Mucosa of descending colon (tissue), 3 donors: ENCODE data around the gene VRK2. TPM values are rescaled to one million over a fixed set of nuclear protein-coding genes. Genes with fewer than 3 reads are reported as not detected.

Experiments used
- ATAC-seq: fragments of 200-7000 bp; cut with Tn5 transposase; one replicate; pipeline ENCODE4 v1.9.1; 2020; ENCODE audit warnings: mild to moderate bottlenecking, moderate library complexity
- DNase-seq, 3 donors: peaks; one replicate each; pipeline ENCODE4 v3.0.0-alpha.2; 2020
- H3K36me3 ChIP-seq: fragments of 200-600 bp; one replicate; pipeline ENCODE4 v1.8.0; 2021; ENCODE audit warnings: low read depth, mild to moderate bottlenecking
- H3K4me1 ChIP-seq: fragments of 200-600 bp; one replicate; pipeline ENCODE4 v1.8.0; 2021; ENCODE audit warnings: low read depth, mild to moderate bottlenecking
- H3K4me3 ChIP-seq: fragments of 200-600 bp; one replicate; pipeline ENCODE4 v1.8.0; 2021; ENCODE audit warnings: mild to moderate bottlenecking
- H3K9me3 ChIP-seq: fragments of 200-600 bp; one replicate; pipeline ENCODE4 v1.8.0; 2021; ENCODE audit warnings: mild to moderate bottlenecking
- CTCF ChIP-seq: fragments of 200-600 bp; IDR thresholded peaks from one replicate; pipeline ENCODE4 v1.8.0; 2022; ENCODE audit warnings: antibody characterized with exemption, mild to moderate bottlenecking
- intact Hi-C, 2 donors: fragments of 100-400 bp; cut with DNase I in 1 of 2; cut with micrococcal nuclease in 1 of 2; formaldehyde crosslinking; loops; one replicate each; pipeline versions ENCODE4 v1.11.0 to v1.11.1; 2022; cut with DNase I, micrococcal nuclease
- total RNA-seq, 3 donors: library from RNA; stranded (reverse); fragmentation: NEBNext Ultra II Directional in 2 of 3; extraction: Animal tissue kit (Norgen Biotek cat#: 25700) in 2 of 3; gene quantifications; one replicate each; pipeline versions ENCODE4 v1.2.1 to v1.2.4, GENCODE V29; 2021 to 2023
- donor health status: DM: no; HTN: no; CAD: no; lungs with moderate emphysema.
- donor health status: DM: no; HTN: no; CAD: no.
- donor health status: DM: no; HTN: yes; CAD: no.

VRK2 gene
- total RNA-seq, 3 donors from 2014 or later = 20.3 to 24.0 (median 22.9) TPM

DNA sequence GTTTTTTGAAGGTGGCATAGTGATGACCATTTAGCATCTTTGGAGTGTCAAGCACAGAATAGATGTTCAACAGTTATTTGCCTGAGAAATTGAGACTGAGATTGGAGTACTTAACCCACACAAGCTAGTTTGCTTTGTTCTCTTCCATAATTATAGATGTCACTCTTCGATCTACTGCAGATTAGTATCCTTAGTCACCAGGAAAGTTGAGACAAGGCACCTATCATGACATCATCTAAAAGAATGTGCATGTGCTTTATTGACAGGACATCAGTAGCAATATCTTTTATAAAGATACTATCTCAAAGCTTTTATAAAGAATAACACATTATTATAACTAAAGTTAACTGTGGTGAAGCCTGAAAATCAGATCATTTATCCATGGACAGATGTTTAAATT lies 6.4 kb downstream of the VRK2 start:
- no peak for ATAC-seq
- intact Hi-C loops = no loop called here
- no peak for DNase-seq
- TF ChIP-seq CTCF = no peak
- no peaks in the 10 kb centered on the region for H3K9me3 ChIP-seq
- H3K36me3 ChIP-seq = no peaks in the 10 kb centered on the region
- H3K4me3 ChIP-seq = no peak overlapping the region
- no peaks in the 10 kb centered on the region for H3K4me1 ChIP-seq

DNA sequence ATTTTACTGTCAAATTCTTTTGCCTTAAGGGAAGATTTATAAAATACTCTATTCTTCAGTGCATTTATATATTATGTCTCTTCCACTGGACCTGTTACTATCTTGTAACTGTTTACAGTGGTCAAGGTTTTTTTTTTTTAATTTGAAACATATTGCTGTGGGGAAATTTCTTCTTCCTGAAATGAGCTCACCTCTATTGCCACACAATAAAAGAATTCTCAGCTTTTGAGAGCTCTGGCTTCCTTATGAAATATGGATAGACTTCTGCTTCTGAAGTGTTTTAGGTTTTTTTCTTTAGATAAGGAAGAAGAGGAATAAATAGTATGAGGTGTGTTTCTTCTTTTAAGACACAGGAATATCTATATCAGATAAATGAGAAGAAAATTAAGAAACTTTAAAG lies 7.7 kb downstream of the VRK2 start:
- intact Hi-C loops = no loop called here
- no peak for TF ChIP-seq CTCF
- Histone ChIP-seq H3K9me3 (no peaks in the 10 kb centered on the region), H3K4me1 (no peaks in the 10 kb centered on the region), H3K36me3 (no peaks in the 10 kb centered on the region), H3K4me3 (no peak overlapping the region)
- ATAC-seq (peak; percentile 83), DNase-seq (no peak)

DNA sequence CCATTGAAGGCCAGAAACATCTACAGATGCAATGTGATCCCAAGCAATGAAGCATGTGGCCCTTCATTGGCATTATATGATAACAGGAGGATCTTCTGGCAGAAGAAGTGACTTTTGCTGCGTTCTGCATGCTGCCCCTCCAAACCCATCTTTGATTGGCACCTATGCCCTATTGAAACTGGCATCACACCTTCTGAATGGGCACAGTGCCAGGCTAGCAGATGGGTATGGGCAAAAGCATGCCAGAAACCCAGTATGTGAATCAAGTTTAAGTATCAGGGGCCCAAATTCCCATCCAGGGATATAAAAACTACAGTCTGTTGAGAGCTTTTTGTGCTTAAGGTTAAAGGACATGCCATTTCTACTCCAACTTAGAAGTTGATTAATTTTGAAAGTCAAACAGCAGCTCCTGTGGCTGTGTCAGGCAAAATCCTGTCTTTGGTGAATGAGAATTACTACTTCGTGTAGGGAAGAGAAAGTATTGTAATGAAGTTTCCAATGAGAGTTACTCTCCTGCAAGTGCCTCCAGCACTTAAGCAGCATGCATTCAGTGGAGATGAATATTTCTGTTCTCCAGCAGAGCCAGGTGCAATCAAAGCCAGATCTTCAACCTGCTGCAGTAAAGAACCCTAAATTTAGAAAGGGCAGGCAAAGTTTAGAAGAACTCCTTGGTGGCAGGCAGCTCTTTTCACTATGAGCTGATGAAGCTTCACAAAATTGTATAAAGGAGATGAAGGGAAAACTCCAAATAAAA lies 8.6 kb downstream of the VRK2 start:
- intact Hi-C loops = no loop called here
- peak in 1 of 3 donors; percentile 9 for DNase-seq

GRCh38 chr2:58056192-58056916 lies 9.7 kb downstream of the VRK2 start:
- ATAC-seq (no peak), DNase-seq (no peak)
- no peak for TF ChIP-seq CTCF
- no peaks in the 10 kb centered on the region for H3K9me3 ChIP-seq
- no peaks in the 10 kb centered on the region for H3K4me1 ChIP-seq
- no peaks in the 10 kb centered on the region for H3K36me3 ChIP-seq
- no peak overlapping the region for H3K4me3 ChIP-seq
- intact Hi-C loops = no loop called here

More for the DNA sequence above, 8.6 kb downstream of the VRK2 start:
- no peaks in the 10 kb centered on the region for H3K36me3 ChIP-seq
- TF ChIP-seq CTCF = no peak
- H3K4me1 ChIP-seq = no peaks in the 10 kb centered on the region
- no peaks in the 10 kb centered on the region for H3K9me3 ChIP-seq
- H3K4me3 ChIP-seq = no peak overlapping the region
- no peak for ATAC-seq

DNA sequence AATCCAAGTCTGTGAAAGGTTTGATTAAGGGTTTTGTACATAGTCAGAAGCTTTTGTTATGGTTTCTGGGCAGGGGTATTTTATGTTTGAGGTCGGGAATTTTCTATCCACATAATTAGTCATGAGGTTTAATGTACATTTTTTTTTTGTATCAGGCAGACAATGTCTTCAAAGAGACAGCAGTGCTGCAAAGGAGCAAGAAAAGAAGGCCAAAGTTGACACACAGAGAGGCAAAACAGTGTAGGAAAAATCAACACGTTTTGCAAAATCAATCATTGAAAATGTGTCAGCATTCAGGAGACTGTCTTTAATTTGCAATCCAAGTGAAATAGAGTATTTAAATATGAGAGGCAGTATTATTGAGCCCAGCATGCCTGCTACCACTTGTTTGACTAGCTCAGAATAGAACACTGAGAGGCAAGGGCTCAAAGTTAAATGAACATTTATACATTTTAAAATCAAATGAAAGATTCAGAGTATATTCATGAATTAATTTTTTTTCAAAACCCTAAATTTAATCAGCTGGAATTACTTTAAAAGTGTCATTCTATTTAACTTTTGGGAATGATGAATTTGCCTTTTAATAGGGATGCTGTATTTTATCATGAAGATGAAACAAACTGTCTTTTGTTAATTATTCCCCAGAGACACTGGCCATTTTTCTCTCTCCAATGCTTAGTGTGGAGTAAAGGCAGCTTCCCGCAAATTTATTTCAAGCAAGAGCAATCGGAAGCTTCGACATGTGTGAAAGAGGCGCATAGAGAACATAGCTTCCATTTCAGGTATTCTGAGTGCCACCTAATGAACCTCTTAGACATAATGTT lies 11.3 kb downstream of the VRK2 start:
- Histone ChIP-seq H3K36me3 (no peaks in the 10 kb centered on the region), H3K4me1 (no peaks in the 10 kb centered on the region), H3K4me3 (no peak overlapping the region), H3K9me3 (no peaks in the 10 kb centered on the region)
- no peak for DNase-seq
- ATAC-seq = no peak
- TF ChIP-seq CTCF = no peak
- intact Hi-C loops = no loop called here
